ENCODE data around the gene RFX2. TPM values are rescaled to one million over a fixed set of nuclear protein-coding genes. Genes with fewer than 3 reads are reported as not detected.
"Not testable (repeated sequence)": the region's sequence is repeated elsewhere in the genome, so short reads cannot be mapped to it uniquely, and the experiment has no call there.

Gene RFX2
- total RNA-seq, 2 donors from 2014 or later, result 14.0 to 14.8 TPM

GRCh38 chr19:6076675-6077463, 33.4 kb downstream of the RFX2 start:
- no peak for ATAC-seq
- no peak overlapping the region for H3K4me3 ChIP-seq
- 62 to 69% methylated on average over 13 of the region's 13 CpGs for WGBS, 2 donors
- no peaks in the 10 kb centered on the region for H3K4me1 ChIP-seq
- H3K27me3 ChIP-seq, result no peaks in the 10 kb centered on the region
- DNase-seq, result no peak
- no peaks in the 10 kb centered on the region for H3K9me3 ChIP-seq
- no peak overlapping the region for H3K27ac ChIP-seq
- H3K36me3 ChIP-seq (replicated peaks in 1 of 2; ENCODE audit: insufficient read depth in 1 of 2, low read depth in 2 of 2), result no peaks in the 10 kb centered on the region
- intact Hi-C loops (cut with DNase I), result no loop called here
- TF ChIP-seq, protein P1, sequence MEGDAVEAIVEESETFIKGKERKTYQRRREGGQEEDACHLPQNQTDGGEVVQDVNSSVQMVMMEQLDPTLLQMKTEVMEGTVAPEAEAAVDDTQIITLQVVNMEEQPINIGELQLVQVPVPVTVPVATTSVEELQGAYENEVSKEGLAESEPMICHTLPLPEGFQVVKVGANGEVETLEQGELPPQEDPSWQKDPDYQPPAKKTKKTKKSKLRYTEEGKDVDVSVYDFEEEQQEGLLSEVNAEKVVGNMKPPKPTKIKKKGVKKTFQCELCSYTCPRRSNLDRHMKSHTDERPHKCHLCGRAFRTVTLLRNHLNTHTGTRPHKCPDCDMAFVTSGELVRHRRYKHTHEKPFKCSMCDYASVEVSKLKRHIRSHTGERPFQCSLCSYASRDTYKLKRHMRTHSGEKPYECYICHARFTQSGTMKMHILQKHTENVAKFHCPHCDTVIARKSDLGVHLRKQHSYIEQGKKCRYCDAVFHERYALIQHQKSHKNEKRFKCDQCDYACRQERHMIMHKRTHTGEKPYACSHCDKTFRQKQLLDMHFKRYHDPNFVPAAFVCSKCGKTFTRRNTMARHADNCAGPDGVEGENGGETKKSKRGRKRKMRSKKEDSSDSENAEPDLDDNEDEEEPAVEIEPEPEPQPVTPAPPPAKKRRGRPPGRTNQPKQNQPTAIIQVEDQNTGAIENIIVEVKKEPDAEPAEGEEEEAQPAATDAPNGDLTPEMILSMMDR (IDR thresholded peaks at IDR 0.05), result no peak
- no peak for TF ChIP-seq POLR2A (IDR thresholded peaks at IDR 0.05)

DNA sequence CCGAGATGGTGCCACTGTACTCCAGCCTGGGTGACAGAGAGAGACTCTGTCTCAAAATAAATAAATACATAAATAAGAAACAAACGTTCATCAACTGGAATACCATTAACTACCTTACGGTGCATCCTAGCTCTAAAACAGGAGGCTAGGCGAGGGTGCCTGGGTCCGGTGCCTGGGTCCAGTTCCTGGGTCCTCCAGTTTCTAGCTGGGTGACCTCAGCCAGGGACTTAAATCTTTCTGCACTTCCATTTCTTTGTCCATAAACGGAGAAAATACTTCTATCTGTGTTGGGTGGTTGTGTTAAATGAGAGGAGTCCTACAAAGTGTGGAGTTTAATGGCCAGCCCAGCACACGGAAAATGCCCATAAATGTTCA, 34.0 kb downstream of the RFX2 start:
- intact Hi-C loops (cut with DNase I), result no loop called here
- Histone ChIP-seq H3K27ac (no peak overlapping the region), H3K27me3 (no peaks in the 10 kb centered on the region), H3K4me3 (no peak overlapping the region), H3K9me3 (no peaks in the 10 kb centered on the region), H3K4me1 (no peaks in the 10 kb centered on the region), H3K36me3 (replicated peaks in 1 of 2; ENCODE audit: insufficient read depth in 1 of 2, low read depth in 2 of 2) (no peaks in the 10 kb centered on the region)
- ATAC-seq, result no peak
- 71 to 73% methylated on average over 7 of the region's 7 CpGs for WGBS, 2 donors
- TF ChIP-seq POLR2A (IDR thresholded peaks at IDR 0.05), result no peak
- TF ChIP-seq, protein P1 (IDR thresholded peaks at IDR 0.05), result no peak
- DNase-seq, result no peak

- 74 to 81% methylated on average over 7 of the region's 7 CpGs for WGBS, 2 donors
- DNase-seq (no peak), ATAC-seq (no peak)
- Histone ChIP-seq H3K27me3 (no peaks in the 10 kb centered on the region), H3K36me3 (replicated peaks in 1 of 2; ENCODE audit: insufficient read depth in 1 of 2, low read depth in 2 of 2) (no peaks in the 10 kb centered on the region), H3K9me3 (no peaks in the 10 kb centered on the region), H3K27ac (no peak overlapping the region), H3K4me3 (no peak overlapping the region), H3K4me1 (no peaks in the 10 kb centered on the region)
- TF ChIP-seq, protein P1 (IDR thresholded peaks at IDR 0.05), result no peak
- TF ChIP-seq POLR2A (IDR thresholded peaks at IDR 0.05), result no peak
- intact Hi-C loops (cut with DNase I), result no loop called here
Observed at GRCh38 chr19:6074709-6075403, 35.4 kb downstream of the RFX2 start.

GRCh38 chr19:6073858-6074708, 36.2 kb downstream of the RFX2 start:
- intact Hi-C loops (cut with DNase I), result no loop called here
- Histone ChIP-seq H3K36me3 (replicated peaks in 1 of 2; ENCODE audit: insufficient read depth in 1 of 2, low read depth in 2 of 2) (no peaks in the 10 kb centered on the region), H3K4me1 (no peaks in the 10 kb centered on the region), H3K4me3 (no peak overlapping the region), H3K27ac (no peak overlapping the region), H3K27me3 (no peaks in the 10 kb centered on the region), H3K9me3 (no peaks in the 10 kb centered on the region)
- 69 to 72% methylated on average over 13 to 16 of the region's 17 CpGs for WGBS, 2 donors
- TF ChIP-seq, protein P1 (IDR thresholded peaks at IDR 0.05), result no peak
- TF ChIP-seq POLR2A (IDR thresholded peaks at IDR 0.05), result no peak
- ATAC-seq, result no peak
- no peak for DNase-seq

- H3K9me3 ChIP-seq; H3K4me1 ChIP-seq; DNase-seq; ATAC-seq; H3K27me3 ChIP-seq; H3K36me3 ChIP-seq (replicated peaks in 1 of 2; ENCODE audit: insufficient read depth in 1 of 2, low read depth in 2 of 2); H3K27ac ChIP-seq; intact Hi-C loops (cut with DNase I); H3K4me3 ChIP-seq: not testable (repeated sequence)
- WGBS, 2 donors, result 82 to 89% methylated on average over 9 to 10 of the region's 10 CpGs
Observed at GRCh38 chr19:6073233-6073632, 37.1 kb downstream of the RFX2 start.

Data from body of pancreas (tissue), 4 donors.